GM08714 (cell line): ENCODE results near the gene KCNK4.

Experiments used
- H3K4me3 ChIP-seq: fragments of 200-500 bp; sonication (Bioruptor generic); 2 replicates; pipeline ENCODE4 v1.5.1; 2014; ENCODE audit warnings: mild to moderate bottlenecking, low read length, inconsistent platforms
- ZNF274 ChIP-seq: IDR thresholded peaks from 2 replicates; pipeline ENCODE4 v1.6.1; 2012; ENCODE audit warnings: mild to moderate bottlenecking, low read depth, low read length

Gene KCNK4

GRCh38 chr11:64261556-64262080, 29.5 kb upstream of the KCNK4 start:
- no peak overlapping the region for H3K4me3 ChIP-seq
- TF ChIP-seq ZNF274, result no peak

- no peak overlapping the region for H3K4me3 ChIP-seq
- no peak for TF ChIP-seq ZNF274
Observed at GRCh38 chr11:64262271-64263002, 28.7 kb upstream of the KCNK4 start.

- TF ChIP-seq ZNF274, result no peak
- H3K4me3 ChIP-seq, result no peak overlapping the region
Observed at GRCh38 chr11:64263021-64263946, 27.8 kb upstream of the KCNK4 start.

DNA sequence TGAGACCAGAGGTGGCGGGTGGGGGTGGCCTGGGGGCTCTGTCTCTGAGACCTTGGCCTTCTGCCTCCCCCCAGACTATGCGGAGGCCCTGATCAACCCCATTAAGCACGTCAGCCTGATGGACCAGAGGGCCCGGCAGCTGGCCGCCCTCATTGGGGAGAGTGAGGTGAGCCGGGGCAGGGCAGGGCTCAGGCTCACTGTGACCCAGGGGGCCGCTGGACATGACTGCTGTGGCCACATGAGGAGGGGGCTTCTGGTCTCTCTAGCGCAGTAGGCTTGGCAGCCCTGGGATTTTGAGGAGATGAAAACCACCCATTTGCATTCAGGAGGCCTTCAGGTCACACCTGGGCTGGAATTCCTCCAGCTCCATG, 27.2 kb upstream of the KCNK4 start:
- no peak overlapping the region for H3K4me3 ChIP-seq
- no peak for TF ChIP-seq ZNF274

DNA sequence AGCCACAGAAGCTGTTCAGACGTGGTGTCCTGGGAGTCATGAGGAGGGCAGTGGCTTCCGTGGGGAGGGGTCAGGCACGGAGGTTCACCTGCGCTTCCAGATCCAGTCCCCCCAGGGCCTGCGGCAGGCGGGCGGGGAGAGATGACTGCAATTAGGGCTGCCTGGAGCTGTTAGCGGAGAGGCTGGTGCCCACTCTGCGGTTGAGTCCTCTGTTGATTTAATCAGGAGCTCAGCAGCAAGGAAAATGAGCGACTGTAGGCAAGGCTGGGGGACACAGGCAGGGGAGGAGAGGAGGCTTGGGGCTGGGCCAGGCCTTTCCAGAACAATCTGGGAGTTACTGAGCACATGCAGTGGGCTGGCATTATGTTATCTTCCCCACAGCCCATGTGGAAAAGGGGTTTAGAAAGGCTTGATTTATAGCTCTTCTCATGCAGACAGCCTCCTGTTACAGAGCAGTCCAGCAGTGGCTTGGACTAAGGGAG, 26.7 kb upstream of the KCNK4 start:
- H3K4me3 ChIP-seq, result no peak overlapping the region
- TF ChIP-seq ZNF274, result no peak

GRCh38 chr11:64265176-64266160, 25.6 kb upstream of the KCNK4 start:
- no peak for TF ChIP-seq ZNF274
- no peak overlapping the region for H3K4me3 ChIP-seq

DNA sequence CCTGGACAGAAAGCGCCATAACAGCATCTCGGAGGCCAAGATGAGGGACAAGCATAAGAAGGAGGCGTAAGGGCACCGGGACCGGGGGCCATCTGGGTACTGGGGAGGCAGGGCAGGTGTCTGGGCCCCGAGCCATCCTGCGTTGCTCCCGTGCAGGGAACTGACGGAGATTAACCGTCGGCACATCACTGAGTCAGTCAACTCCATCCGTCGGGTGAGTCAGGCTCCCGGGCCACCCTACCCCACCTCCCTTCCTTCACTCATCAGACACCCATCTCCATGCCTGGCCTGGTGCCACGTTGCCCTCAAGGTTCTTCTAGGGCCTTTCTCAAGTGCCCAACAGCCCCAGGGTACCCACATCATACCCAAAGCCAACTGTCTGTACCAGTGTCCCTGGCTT, 24.8 kb upstream of the KCNK4 start:
- H3K4me3 ChIP-seq, result no peak overlapping the region
- TF ChIP-seq ZNF274, result no peak

- no peak for TF ChIP-seq ZNF274
- H3K4me3 ChIP-seq, result no peak overlapping the region
Observed at GRCh38 chr11:64267207-64267945, 23.7 kb upstream of the KCNK4 start.

DNA sequence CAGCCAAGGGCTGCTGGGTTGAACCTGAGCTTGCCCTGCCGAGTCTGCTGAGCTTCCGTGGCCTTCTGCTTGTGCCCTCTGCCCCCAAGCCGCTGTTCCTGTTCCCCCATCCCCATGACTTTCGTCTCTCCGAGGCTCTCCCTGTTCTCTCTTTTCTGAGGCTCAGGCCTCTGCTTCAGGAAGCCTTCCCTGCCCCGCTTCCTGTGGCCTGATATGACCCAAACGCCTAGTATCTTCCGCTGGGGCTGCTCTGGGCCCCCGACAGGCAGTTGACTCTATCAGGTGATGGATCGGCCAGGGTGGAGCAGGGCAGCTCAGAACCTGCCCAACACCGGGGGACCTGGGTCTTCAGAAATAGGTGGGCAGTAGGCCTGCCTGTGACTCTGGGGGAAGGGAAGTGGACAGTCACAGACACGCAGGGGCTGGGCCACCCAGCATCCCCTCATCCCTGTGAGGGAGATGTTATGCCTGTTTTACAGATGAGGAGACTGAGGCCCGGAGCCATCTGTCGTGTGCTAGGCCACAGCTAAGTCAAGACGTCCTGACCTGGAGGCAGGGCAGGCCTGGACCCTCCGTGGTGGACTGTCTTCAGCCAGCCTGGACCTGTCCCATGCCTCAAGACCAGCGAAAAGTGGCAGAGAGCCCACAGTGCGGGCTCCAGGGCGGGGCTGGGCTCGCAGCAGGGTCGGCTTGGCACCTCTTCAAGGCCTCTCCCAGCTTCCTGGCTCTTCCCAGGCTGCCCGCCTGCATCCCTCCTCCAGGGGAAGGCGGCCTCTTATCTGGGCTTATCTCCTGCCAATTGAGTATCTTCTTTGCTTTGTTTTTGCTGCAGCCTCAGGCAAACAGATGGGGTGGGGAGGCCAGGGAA, 22.8 kb upstream of the KCNK4 start:
- no peak for TF ChIP-seq ZNF274
- H3K4me3 ChIP-seq, result peak overlapping the region; percentile 74; the same call in 1 of the 2 replicates

DNA sequence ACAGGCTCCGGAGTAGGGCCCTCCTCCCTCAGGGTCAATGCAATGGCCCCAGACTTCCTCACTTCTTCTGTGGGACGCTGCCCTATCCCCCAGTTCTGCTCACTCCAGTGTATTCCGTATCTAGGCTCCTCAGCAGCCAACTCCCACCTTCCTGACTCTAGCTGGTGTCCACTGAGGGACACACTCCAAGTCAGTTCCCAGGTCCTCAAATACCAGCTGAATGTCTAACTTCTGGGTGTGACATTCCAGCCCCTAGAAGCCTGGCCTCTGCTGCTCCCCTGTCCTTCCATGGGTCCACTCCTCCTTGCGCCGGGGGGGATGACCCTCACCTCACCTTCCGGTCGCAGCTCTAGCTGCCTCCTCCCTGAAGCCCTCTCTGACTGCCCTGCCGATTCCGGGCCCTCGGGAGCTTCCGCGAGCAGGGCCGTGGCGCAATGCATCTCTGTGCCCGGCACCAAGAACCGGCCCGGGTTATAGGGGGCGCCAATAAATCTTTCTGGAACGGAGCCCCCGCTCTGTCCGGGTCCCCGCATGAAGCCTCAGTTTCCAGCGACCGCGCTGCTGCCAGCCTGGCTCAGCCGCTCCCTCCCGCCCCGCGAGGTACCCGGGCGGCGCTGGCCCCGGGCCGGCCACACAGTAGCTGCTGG, 22.1 kb upstream of the KCNK4 start:
- no peak for TF ChIP-seq ZNF274

GRCh38 chr11:64269540-64270220, 21.4 kb upstream of the KCNK4 start:
- TF ChIP-seq ZNF274, result no peak
- peak overlapping the region; percentile 76 for H3K4me3 ChIP-seq

More for the DNA sequence above, 22.1 kb upstream of the KCNK4 start:
- H3K4me3 ChIP-seq, result peak overlapping the region; percentile 74
